ENCODE measurements around the gene IPCEF1.

GRCh38 chr6:154139892-154140291, 216.7 kb downstream of the IPCEF1 start:
- no peak for TF ChIP-seq CTCF (IDR thresholded peaks at IDR 0.05)
- TF ChIP-seq POLR2A (IDR thresholded peaks at IDR 0.05), result no peak
